Neuronal stem cell (in vitro differentiated cells): Measurements from ENCODE around the gene NTSR1.

ENCODE experiments used
- DNase-seq: peaks from one replicate; pipeline ENCODE4 v3.0.0-alpha.2; 2013; ENCODE audit warnings: low spot score
- H2AFZ ChIP-seq: one replicate; pipeline ENCODE4 v1.6.1; 2013; ENCODE audit warnings: mild to moderate bottlenecking, low read length, inconsistent platforms
- H2AK5ac ChIP-seq: 2 replicates; pipeline ENCODE4 v1.6.1; 2013; ENCODE audit warnings: low read depth, mild to moderate bottlenecking, inconsistent platforms, low read length, moderate library complexity, mixed read lengths
- H2BK120ac ChIP-seq: 2 replicates; pipeline ENCODE4 v1.6.1; 2013; ENCODE audit warnings: low read depth, mild to moderate bottlenecking, inconsistent platforms, low read length, moderate library complexity, mixed read lengths
- H2BK12ac ChIP-seq: one replicate; pipeline ENCODE4 v1.6.1; 2013; ENCODE audit warnings: low read length, inconsistent platforms
- H2BK15ac ChIP-seq: 2 replicates; pipeline ENCODE4 v1.6.1; 2013; ENCODE audit warnings: mild to moderate bottlenecking, low read length, inconsistent platforms, mixed read lengths
- H2BK5ac ChIP-seq: one replicate; pipeline ENCODE4 v1.6.1; 2013; ENCODE audit warnings: inconsistent platforms, mild to moderate bottlenecking, low read length, moderate library complexity
- H3K14ac ChIP-seq: one replicate; pipeline ENCODE4 v1.6.1; 2013; ENCODE audit warnings: low read length, inconsistent platforms
- H3K18ac ChIP-seq: 2 replicates; pipeline ENCODE4 v1.6.1; 2013; ENCODE audit warnings: low read length, inconsistent platforms
- H3K23ac ChIP-seq: 2 replicates; pipeline ENCODE4 v1.6.1; 2013; ENCODE audit warnings: low read depth, mild to moderate bottlenecking, mixed read lengths, low read length, inconsistent platforms; ENCODE audit not compliant: poor library complexity
- H3K27ac ChIP-seq: replicated peaks from 3 replicates; pipeline ENCODE4 v1.5.1; 2013; ENCODE audit warnings: low read length, inconsistent platforms
- H3K27me3 ChIP-seq, 3 experiments: 2 replicates each; pipeline ENCODE4 v1.6.1; 2013; ENCODE audit warnings: low read length in 3 of 3, mild to moderate bottlenecking in 2 of 3, inconsistent platforms in 1 of 3, low read depth in 1 of 3, mixed read lengths in 1 of 3, moderate library complexity in 1 of 3; ENCODE audit not compliant: control insufficient read depth in 3 of 3, insufficient read depth in 3 of 3
- H3K36me3 ChIP-seq, 2 donors: replicated peaks in 1 of 2; 2 replicates each; pipeline ENCODE4 v1.6.1; 2013; ENCODE audit warnings: low read length in 2 of 2; ENCODE audit not compliant: control insufficient read depth in 2 of 2, insufficient read depth in 2 of 2
- H3K4ac ChIP-seq: 2 replicates; pipeline ENCODE4 v1.6.1; 2013; ENCODE audit warnings: inconsistent platforms, mild to moderate bottlenecking, low read length, moderate library complexity
- H3K4me1 ChIP-seq, 2 donors: 1 replicate in 1 of 2; 2 replicates in 1 of 2; pipeline ENCODE4 v1.6.1; 2013; ENCODE audit warnings: low read length in 2 of 2, low read depth in 1 of 2; ENCODE audit not compliant: control insufficient read depth in 2 of 2, insufficient read depth in 1 of 2
- H3K4me2 ChIP-seq: one replicate; pipeline ENCODE4 v1.6.1; 2013; ENCODE audit warnings: mild to moderate bottlenecking, low read length, inconsistent platforms; ENCODE audit not compliant: insufficient read depth, poor library complexity, severe bottlenecking
- H3K4me3 ChIP-seq, 2 donors: 2 replicates each; pipeline ENCODE4 v1.5.1; 2013; ENCODE audit warnings: low read length in 2 of 2, mild to moderate bottlenecking in 2 of 2, inconsistent platforms in 1 of 2, moderate library complexity in 1 of 2
- H3K79me1 ChIP-seq: one replicate; pipeline ENCODE4 v1.6.1; 2013; ENCODE audit warnings: low read depth, mild to moderate bottlenecking, inconsistent platforms, low read length, moderate library complexity
- H3K9ac ChIP-seq: one replicate; pipeline ENCODE4 v1.6.1; 2013; ENCODE audit warnings: mild to moderate bottlenecking, low read depth, low read length, inconsistent platforms; ENCODE audit not compliant: poor library complexity
- H3K9me3 ChIP-seq, 2 donors: replicated peaks in 1 of 2; 2 replicates each; pipeline versions ENCODE3 to v1.6.1; 2013; ENCODE audit warnings: low read length in 2 of 2, mild to moderate bottlenecking in 2 of 2, inconsistent platforms in 1 of 2, low read depth in 1 of 2, mixed read lengths in 1 of 2, moderate library complexity in 1 of 2; ENCODE audit not compliant: control insufficient read depth in 2 of 2, insufficient read depth in 1 of 2
- H4K8ac ChIP-seq: one replicate; pipeline ENCODE4 v1.6.1; 2013; ENCODE audit warnings: low read depth, mild to moderate bottlenecking, inconsistent platforms, low read length, moderate library complexity
- H4K91ac ChIP-seq: one replicate; pipeline ENCODE4 v1.6.1; 2013; ENCODE audit warnings: low read length, low read depth, mild to moderate bottlenecking, inconsistent platforms; ENCODE audit not compliant: poor library complexity
- WGBS, 2 donors: extraction: QIAGEN DNeasy Blood & Tissue Kit; methylation state at CpG; one replicate each; pipeline ENCODE4 v1.1.7; 2013; ENCODE audit warnings: missing lambda C conversion rate in 2 of 2, mixed read lengths in 1 of 2; ENCODE audit not compliant: insufficient read length in 2 of 2, insufficient replicate concordance in 1 of 2; ENCODE audit errors: extremely low coverage in 2 of 2; 5-methylcytosine and 5-hydroxymethylcytosine counted together

NTSR1 gene

GRCh38 chr20:62696434-62696957, 12.1 kb upstream of the NTSR1 start:
- peaks cover 0 to 37% (median 0%) of the 10 kb centered on the region in 3 experiments for H3K27me3 ChIP-seq
- H3K14ac ChIP-seq, result peak overlapping the region; percentile 59
- no peak overlapping the region for H3K4ac ChIP-seq
- no peak overlapping the region for H2BK15ac ChIP-seq
- H2BK12ac ChIP-seq, result no peak overlapping the region
- no peak overlapping the region for H3K27ac ChIP-seq
- no peak for DNase-seq
- WGBS, 2 donors, result no CpG with 5 or more reads among the region's 16 CpGs
- no peak overlapping the region for H2AK5ac ChIP-seq
- H3K4me1 ChIP-seq, result peaks cover 0 to 3% of the 10 kb centered on the region in 2 donors
- H2AFZ ChIP-seq, result no peak overlapping the region
- no peak overlapping the region for H4K8ac ChIP-seq
- H3K9me3 ChIP-seq, result no peaks in the 10 kb centered on the region
- no peak overlapping the region for H4K91ac ChIP-seq
- H3K4me3 ChIP-seq, result no peak overlapping the region
- no peak overlapping the region for H3K18ac ChIP-seq
- no peaks in the 10 kb centered on the region for H3K79me1 ChIP-seq
- H3K23ac ChIP-seq, result no peak overlapping the region
- H3K9ac ChIP-seq, result no peak overlapping the region
- H2BK120ac ChIP-seq, result no peak overlapping the region
- no peaks in the 10 kb centered on the region for H3K36me3 ChIP-seq
- no peak overlapping the region for H2BK5ac ChIP-seq
- H3K4me2 ChIP-seq, result no peak overlapping the region

GRCh38 chr20:62696989-62697388, 11.6 kb upstream of the NTSR1 start:
- no peak for DNase-seq
- no peak overlapping the region for H3K4me3 ChIP-seq
- no peak overlapping the region for H2AFZ ChIP-seq
- H3K18ac ChIP-seq, result peak overlapping the region; percentile 5
- peak overlapping the region; percentile 63 for H3K9ac ChIP-seq
- no peak overlapping the region for H3K4me2 ChIP-seq
- no peaks in the 10 kb centered on the region for H3K9me3 ChIP-seq
- H2BK12ac ChIP-seq, result no peak overlapping the region
- no peak overlapping the region for H3K14ac ChIP-seq
- H2BK5ac ChIP-seq, result no peak overlapping the region
- no peak overlapping the region for H3K23ac ChIP-seq
- no peak overlapping the region for H3K27ac ChIP-seq
- H3K36me3 ChIP-seq, result no peaks in the 10 kb centered on the region
- no peaks in the 10 kb centered on the region for H3K79me1 ChIP-seq
- H3K4ac ChIP-seq, result no peak overlapping the region
- no peak overlapping the region for H4K91ac ChIP-seq
- H2AK5ac ChIP-seq, result no peak overlapping the region
- WGBS, 2 donors, result no CpG with 5 or more reads among the region's 10 CpGs
- H2BK15ac ChIP-seq, result peak overlapping the region; percentile 2
- peaks cover 0 to 42% (median 0%) of the 10 kb centered on the region in 3 experiments for H3K27me3 ChIP-seq
- H2BK120ac ChIP-seq, result no peak overlapping the region
- H4K8ac ChIP-seq, result no peak overlapping the region
- H3K4me1 ChIP-seq, result peaks cover 0 to 3% of the 10 kb centered on the region in 2 donors

GRCh38 chr20:62697468-62697912, 11.1 kb upstream of the NTSR1 start:
- Histone ChIP-seq H4K91ac (peak overlapping the region; percentile 47), H2BK12ac (no peak overlapping the region), H3K14ac (no peak overlapping the region), H4K8ac (no peak overlapping the region), H2BK15ac (no peak overlapping the region), H3K27ac (no peak overlapping the region), H3K9ac (peak overlapping the region; percentile 63), H3K27me3 (peaks cover 0 to 47% (median 0%) of the 10 kb centered on the region in 3 experiments), H3K18ac (peak overlapping the region; percentile 5), H2BK5ac (no peak overlapping the region), H2AFZ (no peak overlapping the region), H3K4ac (no peak overlapping the region), H3K36me3 (no peaks in the 10 kb centered on the region), H2AK5ac (no peak overlapping the region), H3K9me3 (no peaks in the 10 kb centered on the region), H3K23ac (no peak overlapping the region), H3K79me1 (peaks cover 2% of the 10 kb centered on the region), H3K4me1 (peaks cover 0 to 3% of the 10 kb centered on the region in 2 donors), H3K4me2 (no peak overlapping the region), H3K4me3 (no peak overlapping the region), H2BK120ac (no peak overlapping the region)
- DNase-seq, result no peak
- no CpG with 5 or more reads among the region's 11 CpGs for WGBS, 2 donors

- Histone ChIP-seq H3K36me3 (no peaks in the 10 kb centered on the region), H2AK5ac (peak overlapping the region; percentile 82), H2BK5ac (no peak overlapping the region), H3K79me1 (peaks cover 2% of the 10 kb centered on the region), H4K8ac (no peak overlapping the region), H3K9me3 (no peaks in the 10 kb centered on the region), H3K14ac (no peak overlapping the region), H2BK120ac (no peak overlapping the region), H4K91ac (no peak overlapping the region), H3K4me1 (peaks cover 0 to 3% of the 10 kb centered on the region in 2 donors), H3K27me3 (peaks cover 0 to 54% (median 0%) of the 10 kb centered on the region in 3 experiments), H3K23ac (no peak overlapping the region), H3K9ac (no peak overlapping the region), H3K4me3 (no peak overlapping the region), H3K4me2 (no peak overlapping the region), H3K27ac (no peak overlapping the region), H3K18ac (peak overlapping the region; percentile 18), H2BK12ac (no peak overlapping the region), H3K4ac (no peak overlapping the region), H2BK15ac (no peak overlapping the region), H2AFZ (no peak overlapping the region)
- no CpG with 5 or more reads among the region's 14 CpGs for WGBS, 2 donors
- DNase-seq, result no peak
Measured at GRCh38 chr20:62698231-62698630, 10.4 kb upstream of the NTSR1 start.
